Heart left ventricle (tissue), 13 donors: Measurements from ENCODE around the gene RREB1.
"Not testable (repeated sequence)": the region's sequence is repeated elsewhere in the genome, so short reads cannot be mapped to it uniquely, and the experiment has no call there.

Experiments used
- CTCF ChIP-seq, 12 donors: fragments of 200-600 bp; sonication (generic) in 4 of 12; IDR thresholded peaks; one replicate each; pipeline versions ENCODE4 v1.5.0 to v1.8.0; 2018 to 2022; ENCODE audit warnings: antibody characterized with exemption in 12 of 12, mild to moderate bottlenecking in 5 of 12
- POLR2A ChIP-seq, 2 donors: fragments of 450-650 bp; IDR thresholded peaks; one replicate each; pipeline ENCODE4 v1.6.1; 2017; ENCODE audit warnings: antibody characterized with exemption in 2 of 2, mild to moderate bottlenecking in 2 of 2, moderate library complexity in 2 of 2
- donor health status: ischemic (EF 13 %, LVEDD 7.1; RV severe dilation, severe dysfunction).
- donor health status: DM: no; HTN: yes; CAD: no.
- donor health status: DM: no; HTN: no; CAD: no.
- donor health status: ischemic (EF 25% LVEDD 6.9; RV normal size, moderate dysfunction).
- donor health status: ischemic (EF 25% LVEDD 5.7; RV mildly dilated, moderate dysfunction).
- donor health status: ischemic (EF 35%, LVEDD 5.7; RV mildly dilated, moderate dysfunction).
- donor health status: nonischemic (EF 11% LVEDD 7.7; RV severe dilation, severe dysfunction).
- donor health status: DM: yes; HTN: yes; CAD: no.
- donor health status: PGD.
- donor health status: ischemic (EF 29% LVEDD 5.4; RV normal size, mild dysfunction).
- donor health status: nonischemic (EF 23%, LVEDD 6.1; RV moderate dilation, normal function).

- TF ChIP-seq CTCF, POLR2A (IDR thresholded peaks at IDR 0.05): not testable (repeated sequence)
Measured at GRCh38 chr6:7274525-7274924, 166.8 kb downstream of the RREB1 start.
